Osteoblast (primary cell): ENCODE results near the gene KPNA1. TPM values are rescaled to one million over a fixed set of nuclear protein-coding genes. Genes with fewer than 3 reads are reported as not detected.

Experiments used
- DNase-seq: peaks from one replicate; pipeline ENCODE4 v3.0.0; 2011; ENCODE audit warnings: low spot score, mixed read lengths; ENCODE audit not compliant: insufficient read length; ENCODE audit errors: missing footprints
- H2AFZ ChIP-seq: 2 replicates; pipeline ENCODE4 v1.6.0; 2011; ENCODE audit warnings: mild to moderate bottlenecking, low read length
- H3K27ac ChIP-seq: 2 replicates; pipeline ENCODE4 v1.5.1; 2011; ENCODE audit warnings: mild to moderate bottlenecking, low read depth, low read length, moderate library complexity
- H3K27me3 ChIP-seq: 2 replicates; pipeline ENCODE4 v1.6.0; 2012; ENCODE audit warnings: mild to moderate bottlenecking, control low read depth, inconsistent platforms, low read length, moderate library complexity; ENCODE audit not compliant: insufficient read depth
- H3K36me3 ChIP-seq: 2 replicates; pipeline ENCODE4 v1.5.1; 2011; ENCODE audit warnings: mild to moderate bottlenecking, low read length, control low read depth, moderate library complexity; ENCODE audit not compliant: insufficient read depth
- H3K4me1 ChIP-seq: 2 replicates; pipeline ENCODE4 v1.5.1; 2011; ENCODE audit warnings: mild to moderate bottlenecking, low read length, control low read depth, moderate library complexity; ENCODE audit not compliant: insufficient read depth
- H3K4me2 ChIP-seq: 2 replicates; pipeline ENCODE4 v1.6.0; 2011; ENCODE audit warnings: mild to moderate bottlenecking, low read length; ENCODE audit not compliant: insufficient read depth
- H3K4me3 ChIP-seq: fragments of 200-600 bp; sonication (generic); 3 replicates; pipeline ENCODE4 v1.5.1; 2012; ENCODE audit warnings: mild to moderate bottlenecking, low read length, inconsistent platforms; ENCODE audit not compliant: insufficient read depth
- H3K79me2 ChIP-seq: 2 replicates; pipeline ENCODE4 v1.6.0; 2012; ENCODE audit warnings: mild to moderate bottlenecking, low read length, control low read depth, inconsistent platforms; ENCODE audit not compliant: insufficient read depth
- H3K9me3 ChIP-seq: 2 replicates; pipeline ENCODE4 v1.5.1; 2011; ENCODE audit warnings: low read depth, low read length, control low read depth
- H4K20me1 ChIP-seq: 2 replicates; pipeline ENCODE4 v1.6.0; 2012; ENCODE audit warnings: mild to moderate bottlenecking, low read length, control low read depth; ENCODE audit not compliant: insufficient read depth
- CTCF ChIP-seq: IDR thresholded peaks from 2 replicates; pipeline ENCODE4 v1.5.1; 2011; ENCODE audit warnings: mild to moderate bottlenecking, low read depth, low read length, moderate library complexity; ENCODE audit errors: extremely low read depth
- total RNA-seq: library from RNA; depleted of rRNA; stranded (reverse); fragments of >200 nt; gene quantifications from 2 replicates; pipeline ENCODE4 v1.2.3, GENCODE V29; 2012

The KPNA1 gene
- total RNA-seq, 1 donor, result 48.1 TPM

GRCh38 chr3:122469659-122470058, 45.1 kb downstream of the KPNA1 start:
- H3K4me1 ChIP-seq, result no peaks in the 10 kb centered on the region
- peaks cover 8% of the 10 kb centered on the region for H3K36me3 ChIP-seq
- H3K27me3 ChIP-seq, result no peaks in the 10 kb centered on the region
- H3K27ac ChIP-seq, result no peak overlapping the region
- H3K9me3 ChIP-seq, result no peaks in the 10 kb centered on the region
- H2AFZ ChIP-seq, result no peak overlapping the region
- H3K79me2 ChIP-seq, result peaks cover 94% of the 10 kb centered on the region
- TF ChIP-seq CTCF, result no peak
- no peak for DNase-seq
- H3K4me3 ChIP-seq, result no peak overlapping the region
- no peak overlapping the region for H3K4me2 ChIP-seq
- H4K20me1 ChIP-seq, result peaks cover 33% of the 10 kb centered on the region

GRCh38 chr3:122468896-122469533, 45.7 kb downstream of the KPNA1 start:
- no peak for TF ChIP-seq CTCF
- H3K4me2 ChIP-seq, result no peak overlapping the region
- no peaks in the 10 kb centered on the region for H3K9me3 ChIP-seq
- DNase-seq, result no peak
- peaks cover 8% of the 10 kb centered on the region for H3K36me3 ChIP-seq
- H2AFZ ChIP-seq, result no peak overlapping the region
- H3K27ac ChIP-seq, result no peak overlapping the region
- peaks cover 29% of the 10 kb centered on the region for H4K20me1 ChIP-seq
- H3K4me1 ChIP-seq, result no peaks in the 10 kb centered on the region
- H3K79me2 ChIP-seq, result peaks cover 89% of the 10 kb centered on the region
- no peaks in the 10 kb centered on the region for H3K27me3 ChIP-seq
- no peak overlapping the region for H3K4me3 ChIP-seq

GRCh38 chr3:122466701-122467240, 48.0 kb downstream of the KPNA1 start:
- no peaks in the 10 kb centered on the region for H3K9me3 ChIP-seq
- H4K20me1 ChIP-seq, result peaks cover 29% of the 10 kb centered on the region
- no peak for DNase-seq
- no peak overlapping the region for H2AFZ ChIP-seq
- TF ChIP-seq CTCF, result no peak
- no peaks in the 10 kb centered on the region for H3K4me1 ChIP-seq
- H3K4me2 ChIP-seq, result no peak overlapping the region
- peaks cover 27% of the 10 kb centered on the region for H3K36me3 ChIP-seq
- no peak overlapping the region for H3K27ac ChIP-seq
- peaks cover 77% of the 10 kb centered on the region for H3K79me2 ChIP-seq
- no peak overlapping the region for H3K4me3 ChIP-seq
- no peaks in the 10 kb centered on the region for H3K27me3 ChIP-seq

- H3K27me3 ChIP-seq, result no peaks in the 10 kb centered on the region
- peaks cover 35% of the 10 kb centered on the region for H3K36me3 ChIP-seq
- no peak overlapping the region for H2AFZ ChIP-seq
- H3K9me3 ChIP-seq, result no peaks in the 10 kb centered on the region
- peaks cover 59% of the 10 kb centered on the region for H3K79me2 ChIP-seq
- H3K4me1 ChIP-seq, result no peaks in the 10 kb centered on the region
- TF ChIP-seq CTCF, result no peak
- H3K4me2 ChIP-seq, result no peak overlapping the region
- DNase-seq, result no peak
- no peak overlapping the region for H3K27ac ChIP-seq
- no peak overlapping the region for H3K4me3 ChIP-seq
- H4K20me1 ChIP-seq, result peaks cover 17% of the 10 kb centered on the region
These were observed 50.1 kb downstream of the KPNA1 start for GRCh38 chr3:122464659-122465058.
